Esophagus (tissue), 2 donors: Measurements from ENCODE around the gene PRIMA1. TPM values are rescaled to one million over a fixed set of nuclear protein-coding genes. Genes with fewer than 3 reads are reported as not detected.

ENCODE experiments used
- H3K27ac ChIP-seq, 2 donors: one replicate each; pipeline ENCODE4 v1.5.1; 2013; ENCODE audit warnings: low read depth in 2 of 2, mild to moderate bottlenecking in 2 of 2, inconsistent platforms in 1 of 2, low read length in 1 of 2, moderate library complexity in 1 of 2
- H3K27me3 ChIP-seq, 2 donors: one replicate each; pipeline ENCODE4 v1.6.1; 2013; ENCODE audit warnings: low read length in 2 of 2, control low read depth in 1 of 2, mild to moderate bottlenecking in 1 of 2; ENCODE audit not compliant: insufficient read depth in 2 of 2, control insufficient read depth in 1 of 2
- H3K36me3 ChIP-seq, 2 donors: one replicate each; pipeline ENCODE4 v1.6.1; 2013; ENCODE audit warnings: low read length in 1 of 2; ENCODE audit not compliant: control insufficient read depth in 2 of 2, insufficient read depth in 2 of 2
- H3K4me1 ChIP-seq, 2 donors: one replicate each; pipeline ENCODE4 v1.6.1; 2013; ENCODE audit warnings: low read length in 1 of 2; ENCODE audit not compliant: control insufficient read depth in 2 of 2, insufficient read depth in 2 of 2
- H3K4me3 ChIP-seq, 2 donors: one replicate each; pipeline ENCODE4 v1.5.1; 2013; ENCODE audit warnings: low read length in 2 of 2, mild to moderate bottlenecking in 2 of 2, low read depth in 1 of 2, moderate library complexity in 1 of 2
- H3K9me3 ChIP-seq, 2 donors: one replicate each; pipeline ENCODE4 v1.6.1; 2013; ENCODE audit warnings: mild to moderate bottlenecking in 2 of 2, low read depth in 1 of 2, low read length in 1 of 2, moderate library complexity in 1 of 2; ENCODE audit not compliant: control insufficient read depth in 2 of 2, insufficient read depth in 1 of 2
- WGBS, 2 donors: extraction: QIAGEN DNeasy Blood & Tissue Kit; methylation state at CpG; one replicate each; pipeline ENCODE4 v1.1.7; 2013; 5-methylcytosine and 5-hydroxymethylcytosine counted together
- polyA plus RNA-seq, 2 donors: library from polyadenylated mRNA; stranded (reverse); fragments of 200-250 nt; gene quantifications; one replicate each; pipeline ENCODE4 v1.2.3, GENCODE V29; 2013
- donor health status: healthy with polysubstance abuse.
- donor health status: Bipolar disorder and iron deficiency.

The PRIMA1 gene
- polyA plus RNA-seq, 2 donors: 1.7 to 2.9 TPM

- WGBS, 2 donors: 91 to 92% methylated on average over 19 of the region's 19 CpGs
- Histone ChIP-seq H3K9me3 (no peaks in the 10 kb centered on the region), H3K4me1 (no peaks in the 10 kb centered on the region), H3K27me3 (no peaks in the 10 kb centered on the region), H3K4me3 (no peak overlapping the region), H3K27ac (no peak overlapping the region), H3K36me3 (peaks cover 0 to 3% of the 10 kb centered on the region in 2 donors)
Measured at GRCh38 chr14:93727917-93728650, 60.2 kb downstream of the PRIMA1 start.

- H3K36me3 ChIP-seq: peaks cover 0 to 3% of the 10 kb centered on the region in 2 donors
- no peaks in the 10 kb centered on the region for H3K9me3 ChIP-seq
- no peaks in the 10 kb centered on the region for H3K27me3 ChIP-seq
- H3K27ac ChIP-seq: no peak overlapping the region
- 79 to 83% methylated on average over 23 of the region's 23 CpGs for WGBS, 2 donors
- no peaks in the 10 kb centered on the region for H3K4me1 ChIP-seq
- no peak overlapping the region for H3K4me3 ChIP-seq
Measured at GRCh38 chr14:93727039-93727740, 61.1 kb downstream of the PRIMA1 start.

DNA sequence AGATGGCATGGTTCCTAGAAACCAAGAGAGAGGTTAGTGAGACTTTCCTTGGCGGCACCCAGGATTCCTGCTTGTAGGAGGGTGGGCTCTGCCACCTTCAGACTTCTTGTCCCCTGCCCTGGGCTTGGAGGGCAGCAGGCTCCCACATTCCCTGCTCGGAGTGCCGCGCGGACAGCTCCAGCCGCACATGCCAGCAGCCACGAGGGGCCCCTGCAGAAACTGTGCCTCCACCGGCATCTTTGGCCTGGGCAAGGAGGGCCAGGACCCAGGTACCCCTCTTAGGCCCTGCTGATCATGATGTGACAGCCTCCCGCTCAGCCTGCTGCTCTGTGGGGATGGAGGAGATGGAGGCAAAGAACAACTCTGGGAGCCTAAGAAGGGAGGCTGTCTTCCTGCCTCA is 62.3 kb downstream of the PRIMA1 start:
- WGBS, 2 donors: 88 to 92% methylated on average over 9 of the region's 9 CpGs
- Histone ChIP-seq H3K4me3 (no peak overlapping the region), H3K27ac (no peak overlapping the region), H3K36me3 (peaks cover 0 to 3% of the 10 kb centered on the region in 2 donors), H3K4me1 (no peaks in the 10 kb centered on the region), H3K9me3 (no peaks in the 10 kb centered on the region), H3K27me3 (no peaks in the 10 kb centered on the region)

GRCh38 chr14:93725002-93725582 is 63.2 kb downstream of the PRIMA1 start:
- Histone ChIP-seq H3K27ac (no peak overlapping the region), H3K4me3 (no peak overlapping the region), H3K27me3 (no peaks in the 10 kb centered on the region), H3K9me3 (no peaks in the 10 kb centered on the region), H3K36me3 (peaks cover 0 to 7% of the 10 kb centered on the region in 2 donors), H3K4me1 (no peaks in the 10 kb centered on the region)
- 75 to 83% methylated on average over 21 of the region's 21 CpGs for WGBS, 2 donors

DNA sequence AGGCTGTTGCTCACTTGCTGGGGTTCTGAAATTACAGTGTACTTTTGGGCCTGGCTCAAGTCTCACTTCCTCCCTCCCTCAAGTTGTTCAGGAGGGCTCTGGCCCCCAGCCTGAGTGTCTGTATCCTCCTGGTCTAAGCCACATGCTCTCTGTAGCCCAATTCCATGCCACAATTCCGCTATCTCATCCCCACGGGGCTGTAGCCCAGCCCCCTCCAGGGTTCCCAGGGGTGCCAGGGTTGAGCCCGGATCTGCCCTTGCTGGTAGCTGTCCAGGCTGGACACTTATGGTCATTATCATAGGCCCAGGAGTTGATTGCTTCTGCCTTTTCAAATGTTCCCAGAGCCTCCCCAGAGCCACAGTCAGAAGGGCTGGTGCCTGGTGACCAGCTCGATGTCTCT is 65.3 kb downstream of the PRIMA1 start:
- Histone ChIP-seq H3K4me3 (no peak overlapping the region), H3K9me3 (no peaks in the 10 kb centered on the region), H3K27me3 (no peaks in the 10 kb centered on the region), H3K27ac (no peak overlapping the region), H3K4me1 (no peaks in the 10 kb centered on the region), H3K36me3 (peaks cover 0 to 4% of the 10 kb centered on the region in 2 donors)
- 83 to 90% methylated on average over 4 of the region's 4 CpGs for WGBS, 2 donors

DNA sequence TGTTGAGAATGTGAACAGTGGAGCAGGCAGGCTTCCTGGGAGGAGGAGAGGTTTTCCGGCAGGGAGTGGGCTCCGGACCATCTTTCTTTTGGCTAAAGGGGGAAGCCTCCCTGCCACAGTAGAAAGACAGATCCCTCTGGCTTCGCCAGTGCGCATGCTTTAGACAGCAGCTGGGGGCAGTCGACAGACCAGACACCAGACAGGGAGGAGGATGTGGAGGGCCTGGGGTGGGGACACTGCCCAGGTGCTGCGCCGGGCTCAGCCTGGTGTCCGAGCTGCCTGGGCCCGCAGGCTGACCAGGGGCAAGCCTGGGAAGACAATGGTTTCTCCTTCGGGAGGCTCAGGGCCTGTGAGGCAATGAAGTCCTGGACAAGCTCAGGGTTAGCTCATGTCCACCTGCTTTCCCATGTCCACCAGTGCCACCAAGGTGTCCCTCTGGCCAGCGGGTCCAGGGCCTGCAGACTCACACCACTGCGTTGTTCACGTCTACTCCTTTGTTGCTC is 67.3 kb downstream of the PRIMA1 start:
- no peak overlapping the region for H3K4me3 ChIP-seq
- 89 to 91% methylated on average over 13 of the region's 13 CpGs for WGBS, 2 donors

GRCh38 chr14:93720076-93720815 is 68.0 kb downstream of the PRIMA1 start:
- Histone ChIP-seq H3K36me3 (peaks cover 0 to 4% of the 10 kb centered on the region in 2 donors), H3K9me3 (no peaks in the 10 kb centered on the region), H3K4me1 (no peaks in the 10 kb centered on the region), H3K27me3 (no peaks in the 10 kb centered on the region), H3K27ac (no peak overlapping the region), H3K4me3 (no peak overlapping the region)
- 80 to 86% methylated on average over 12 of the region's 12 CpGs for WGBS, 2 donors

More for the DNA sequence above, 67.3 kb downstream of the PRIMA1 start:
- H3K4me1 ChIP-seq: no peaks in the 10 kb centered on the region
- H3K27ac ChIP-seq: no peak overlapping the region
- no peaks in the 10 kb centered on the region for H3K9me3 ChIP-seq
- H3K27me3 ChIP-seq: no peaks in the 10 kb centered on the region
- H3K36me3 ChIP-seq: peaks cover 0 to 4% of the 10 kb centered on the region in 2 donors

DNA sequence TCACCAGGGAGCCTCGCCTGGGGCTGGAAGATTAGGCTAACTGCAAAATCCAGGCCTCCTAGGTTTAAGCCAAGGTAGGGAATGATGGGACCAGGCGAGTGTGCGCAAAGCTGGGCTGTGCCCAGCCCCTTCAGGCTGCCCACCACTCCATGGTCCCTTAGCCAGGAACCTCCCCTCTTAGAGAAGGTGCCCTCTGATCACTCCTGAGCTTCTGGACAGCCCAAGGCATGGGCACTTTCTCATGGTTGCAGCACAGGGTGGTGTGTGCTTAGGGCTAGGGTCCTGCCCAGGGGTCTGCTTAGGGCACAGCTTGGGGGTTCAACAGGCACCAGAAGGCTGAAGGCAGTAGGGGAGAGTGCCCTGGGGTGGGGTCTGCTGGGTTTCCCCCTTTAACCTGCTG is 69.0 kb downstream of the PRIMA1 start:
- Histone ChIP-seq H3K4me1 (no peaks in the 10 kb centered on the region), H3K9me3 (no peaks in the 10 kb centered on the region), H3K27ac (no peak overlapping the region), H3K4me3 (no peak overlapping the region), H3K36me3 (peaks cover 0 to 4% of the 10 kb centered on the region in 2 donors), H3K27me3 (no peaks in the 10 kb centered on the region)
- WGBS, 2 donors: 92% methylated on average over 3 of the region's 3 CpGs

- Histone ChIP-seq H3K36me3 (peaks cover 0 to 4% of the 10 kb centered on the region in 2 donors), H3K4me1 (peaks cover 4 to 9% of the 10 kb centered on the region in 2 donors), H3K27ac (no peak overlapping the region), H3K27me3 (no peaks in the 10 kb centered on the region), H3K4me3 (no peak overlapping the region), H3K9me3 (no peaks in the 10 kb centered on the region)
- 83 to 88% methylated on average over 13 of the region's 13 CpGs for WGBS, 2 donors
Measured at GRCh38 chr14:93717668-93718320, 70.5 kb downstream of the PRIMA1 start.
